CD4-positive, alpha-beta memory T cell (primary cell): ENCODE data around the gene JDP2. TPM values are rescaled to one million over a fixed set of nuclear protein-coding genes. Genes with fewer than 3 reads are reported as not detected.

Source experiments
- CTCF ChIA-PET: fragments of 350-600 bp; sonication (Branson Sonifier 250); formaldehyde crosslinking; loops from one replicate; lab custom pipeline; 2021; ENCODE audit warnings: inconsistent platforms; ENCODE audit not compliant: partially characterized antibody; lab: Charles Lee
- POLR2A ChIA-PET: fragments of 350-600 bp; sonication (Branson Sonifier 250); formaldehyde crosslinking; loops from one replicate; lab custom pipeline; 2021; ENCODE audit not compliant: partially characterized antibody; lab: Charles Lee
- DNase-seq, 5 donors: peaks; one replicate each; pipeline versions ENCODE4 v3.0.0 to v3.0.0-alpha.2; 2020 to 2022; ENCODE audit warnings: mixed read lengths in 1 of 5
- H3K27ac ChIP-seq: one replicate; pipeline ENCODE4 v1.7.0; 2013; ENCODE audit warnings: low read depth, low read length
- H3K27me3 ChIP-seq: 2 replicates; pipeline ENCODE4 v1.7.0; 2013; ENCODE audit warnings: mild to moderate bottlenecking, low read length, moderate library complexity; ENCODE audit not compliant: insufficient read depth
- H3K36me3 ChIP-seq: 2 replicates; pipeline ENCODE4 v1.7.0; 2013; ENCODE audit warnings: mild to moderate bottlenecking, low read length, moderate library complexity; ENCODE audit not compliant: insufficient read depth
- H3K4me1 ChIP-seq: 2 replicates; pipeline ENCODE4 v1.7.0; 2013; ENCODE audit warnings: mild to moderate bottlenecking, low read length, moderate library complexity; ENCODE audit not compliant: insufficient read depth
- H3K4me3 ChIP-seq, 2 donors: one replicate each; pipeline ENCODE4 v1.7.0; 2013; ENCODE audit warnings: low read length in 2 of 2, mild to moderate bottlenecking in 1 of 2
- H3K9me3 ChIP-seq, 2 donors: one replicate each; pipeline ENCODE4 v1.7.0; 2013; ENCODE audit warnings: low read length in 2 of 2, control low read depth in 1 of 2; ENCODE audit not compliant: control insufficient read depth in 1 of 2
- H3K27ac Mint-ChIP-seq, 7 donors: one replicate each; pipeline ENCODE4 v1.8.0; 2020 to 2021; ENCODE audit warnings: mixed read lengths in 7 of 7, mild to moderate bottlenecking in 6 of 7, inconsistent platforms in 3 of 7, moderate library complexity in 3 of 7
- H3K27me3 Mint-ChIP-seq, 2 donors: one replicate each; pipeline ENCODE4 v1.8.0; 2020 to 2021; ENCODE audit warnings: mixed read lengths in 2 of 2
- H3K36me3 Mint-ChIP-seq, 2 donors: one replicate each; pipeline ENCODE4 v1.8.0; 2020 to 2021; ENCODE audit warnings: mixed read lengths in 2 of 2, inconsistent platforms in 1 of 2, mild to moderate bottlenecking in 1 of 2
- H3K4me1 Mint-ChIP-seq, 4 donors: one replicate each; pipeline ENCODE4 v1.8.0; 2020 to 2021; ENCODE audit warnings: mixed read lengths in 4 of 4, mild to moderate bottlenecking in 1 of 4
- H3K4me3 Mint-ChIP-seq, 8 donors: one replicate each; pipeline ENCODE4 v1.8.0; 2020 to 2021; ENCODE audit warnings: mixed read lengths in 8 of 8, mild to moderate bottlenecking in 7 of 8, moderate library complexity in 6 of 8, inconsistent platforms in 3 of 8
- H3K9me3 Mint-ChIP-seq, 8 donors: one replicate each; pipeline ENCODE4 v1.8.0; 2020 to 2021; ENCODE audit warnings: mixed read lengths in 8 of 8, mild to moderate bottlenecking in 5 of 8, inconsistent platforms in 3 of 8, moderate library complexity in 1 of 8
- intact Hi-C: fragments of 100-400 bp; cut with micrococcal nuclease; formaldehyde crosslinking; loops from one replicate; pipeline ENCODE4 v1.15.1; 2023
- polyA plus RNA-seq, 2 donors: library from polyadenylated mRNA; unstranded; fragments of 300-500 nt; fragmentation: Illumina TruSeq; gene quantifications; one replicate each; pipeline ENCODE4 v1.2.3, GENCODE V29; 2021
- total RNA-seq, 2 experiments: library from RNA; stranded (reverse); gene quantifications; one replicate each; pipeline ENCODE4 v1.2.3, GENCODE V29; 2021

JDP2 gene
- total and polyA plus RNA-seq, 4 experiments from 2014 or later: 0.20 to 0.79 (median 0.78) TPM; not detected in 1

DNA sequence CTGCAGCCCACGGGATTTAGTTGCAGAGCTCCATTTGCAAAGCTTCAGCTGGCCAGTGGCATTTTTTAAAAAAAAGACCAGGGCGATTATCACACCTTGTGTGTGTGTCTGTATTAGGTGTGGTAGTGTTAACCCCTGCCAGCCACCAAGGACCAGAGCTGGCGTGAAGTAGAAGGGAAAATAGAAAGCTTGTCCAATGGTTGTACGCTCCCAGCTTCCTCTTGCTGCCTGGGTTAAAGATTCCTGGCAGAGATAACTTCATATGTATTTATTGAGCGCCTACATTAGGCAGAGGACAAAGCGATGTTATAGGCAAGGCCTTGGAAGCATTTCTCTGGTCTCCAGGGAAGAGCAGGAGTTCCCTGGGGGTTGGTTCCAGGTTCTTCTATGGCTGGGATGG, 3.2 kb downstream of the JDP2 start:
- CTCF ChIA-PET: no interaction called here

DNA sequence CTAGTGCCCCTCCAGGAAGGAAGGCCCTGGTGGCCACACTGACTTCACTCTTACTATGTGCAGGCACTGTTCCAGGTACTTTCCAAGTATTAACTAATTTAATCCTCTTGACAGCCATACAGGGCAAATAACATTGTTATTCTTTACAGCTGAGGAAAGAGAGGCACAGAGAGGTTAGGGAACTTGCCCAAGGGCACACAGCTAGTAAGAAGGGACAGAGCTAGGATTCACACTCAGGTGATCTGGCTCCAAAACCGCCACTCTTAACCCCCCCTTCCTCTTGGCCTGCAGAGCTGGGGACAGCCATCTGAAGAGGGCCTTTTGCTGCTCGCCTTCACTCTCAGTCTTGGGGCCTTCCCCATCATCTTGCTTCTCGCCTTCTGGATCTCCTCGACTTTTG, 4.0 kb downstream of the JDP2 start:
- POLR2A ChIA-PET: no interaction called here
- Mint-ChIP-seq H3K4me3 (no peak overlapping the region), H3K27me3 (peaks cover 7 to 9% of the 10 kb centered on the region in 2 donors), H3K36me3 (no peaks in the 10 kb centered on the region), H3K9me3 (no peaks in the 10 kb centered on the region), H3K27ac (no peak overlapping the region), H3K4me1 (peaks cover 2 to 21% (median 8%) of the 10 kb centered on the region in 4 donors)
- H3K9me3 ChIP-seq: no peaks in the 10 kb centered on the region
- no peaks in the 10 kb centered on the region for H3K36me3 ChIP-seq
- no peak overlapping the region for H3K4me3 ChIP-seq
- DNase-seq: no peak
- no peak overlapping the region for H3K27ac ChIP-seq
- peaks cover 10% of the 10 kb centered on the region for H3K4me1 ChIP-seq
- no peaks in the 10 kb centered on the region for H3K27me3 ChIP-seq
- intact Hi-C loops: no loop called here
- CTCF ChIA-PET: no interaction called here

More for the DNA sequence above, 3.2 kb downstream of the JDP2 start:
- Mint-ChIP-seq H3K9me3 (no peaks in the 10 kb centered on the region), H3K36me3 (no peaks in the 10 kb centered on the region), H3K27me3 (peaks cover 14 to 16% of the 10 kb centered on the region in 2 donors), H3K27ac (no peak overlapping the region), H3K4me3 (no peak overlapping the region), H3K4me1 (peaks cover 3 to 24% (median 8%) of the 10 kb centered on the region in 4 donors)
- Histone ChIP-seq H3K9me3 (no peaks in the 10 kb centered on the region), H3K27me3 (no peaks in the 10 kb centered on the region), H3K4me1 (peaks cover 10% of the 10 kb centered on the region), H3K27ac (no peak overlapping the region), H3K36me3 (no peaks in the 10 kb centered on the region), H3K4me3 (no peak overlapping the region)
- POLR2A ChIA-PET: no interaction called here
- DNase-seq: no peak
- intact Hi-C loops: no loop called here

DNA sequence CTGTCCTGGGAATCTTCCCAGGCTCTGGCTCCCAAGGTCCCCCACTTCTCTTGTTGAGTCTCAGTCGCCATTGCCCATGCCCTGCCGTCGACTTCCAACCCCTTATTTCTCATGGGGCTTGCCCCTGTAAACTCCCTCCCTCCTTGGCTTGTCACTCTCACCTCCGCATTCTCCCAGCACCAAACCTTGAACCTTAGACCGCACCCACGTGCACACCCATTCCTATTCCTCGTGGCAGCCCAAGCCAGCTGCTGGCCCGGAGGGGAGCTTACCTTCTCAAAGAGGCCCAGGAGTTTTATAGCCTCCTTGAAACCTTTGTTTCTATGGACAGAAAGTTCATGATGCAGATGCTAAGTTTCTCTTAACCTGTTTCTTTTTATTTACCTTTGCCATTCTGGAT, 4.6 kb downstream of the JDP2 start:
- POLR2A ChIA-PET: no interaction called here
- H3K4me1 Mint-ChIP-seq: peaks cover 2 to 19% (median 8%) of the 10 kb centered on the region in 4 donors
- intact Hi-C loops: no loop called here
- no peaks in the 10 kb centered on the region for H3K27me3 ChIP-seq
- no peaks in the 10 kb centered on the region for H3K9me3 ChIP-seq
- no peak overlapping the region for H3K27ac ChIP-seq
- no peaks in the 10 kb centered on the region for H3K36me3 Mint-ChIP-seq
- CTCF ChIA-PET: no interaction called here
- peaks cover 5 to 9% of the 10 kb centered on the region in 2 donors for H3K27me3 Mint-ChIP-seq
- DNase-seq: no peak
- H3K27ac Mint-ChIP-seq: no peak overlapping the region
- H3K4me3 ChIP-seq: no peak overlapping the region
- H3K4me1 ChIP-seq: peaks cover 5% of the 10 kb centered on the region
- no peaks in the 10 kb centered on the region for H3K9me3 Mint-ChIP-seq
- H3K4me3 Mint-ChIP-seq: no peak overlapping the region
- H3K36me3 ChIP-seq: no peaks in the 10 kb centered on the region

GRCh38 chr14:75433631-75434071, 5.8 kb downstream of the JDP2 start:
- H3K27me3 Mint-ChIP-seq: peaks cover 5 to 9% of the 10 kb centered on the region in 2 donors
- CTCF ChIA-PET: interaction anchor here (0.6 kb wide), 1 partner anchor 27 kb away, joined by 3 read pairs; no protein-coding TSS in a partner anchor

GRCh38 chr14:75434138-75434889, 6.5 kb downstream of the JDP2 start:
- H3K27ac Mint-ChIP-seq: peak overlapping the region in 1 of 7 donors; percentile 1
- Histone ChIP-seq H3K9me3 (no peaks in the 10 kb centered on the region), H3K4me3 (no peak overlapping the region), H3K36me3 (no peaks in the 10 kb centered on the region), H3K27me3 (no peaks in the 10 kb centered on the region), H3K27ac (no peak overlapping the region), H3K4me1 (no peaks in the 10 kb centered on the region)
- intact Hi-C loops: no loop called here
- no peak for DNase-seq
- H3K36me3 Mint-ChIP-seq: no peaks in the 10 kb centered on the region
- ChIA-PET CTCF (no interaction called here), POLR2A (no interaction called here)
- no peak overlapping the region for H3K4me3 Mint-ChIP-seq
- peaks cover 2 to 19% (median 6%) of the 10 kb centered on the region in 4 donors for H3K4me1 Mint-ChIP-seq
- no peaks in the 10 kb centered on the region for H3K9me3 Mint-ChIP-seq
- H3K27me3 Mint-ChIP-seq: peaks cover 5 to 9% of the 10 kb centered on the region in 2 donors

More at GRCh38 chr14:75433631-75434071, 5.8 kb downstream of the JDP2 start:
- Mint-ChIP-seq H3K4me3 (no peak overlapping the region), H3K9me3 (no peaks in the 10 kb centered on the region), H3K36me3 (no peaks in the 10 kb centered on the region), H3K4me1 (peaks cover 2 to 19% (median 8%) of the 10 kb centered on the region in 4 donors), H3K27ac (no peak overlapping the region)
- POLR2A ChIA-PET: no interaction called here
- no peak overlapping the region for H3K4me3 ChIP-seq
- intact Hi-C loops: no loop called here
- DNase-seq: no peak
- H3K27me3 ChIP-seq: no peaks in the 10 kb centered on the region
- peaks cover 2% of the 10 kb centered on the region for H3K4me1 ChIP-seq
- H3K27ac ChIP-seq: no peak overlapping the region
- no peaks in the 10 kb centered on the region for H3K36me3 ChIP-seq
- H3K9me3 ChIP-seq: no peaks in the 10 kb centered on the region

GRCh38 chr14:75434890-75435248, 7.0 kb downstream of the JDP2 start:
- Histone ChIP-seq H3K9me3 (no peaks in the 10 kb centered on the region), H3K4me3 (no peak overlapping the region), H3K36me3 (no peaks in the 10 kb centered on the region), H3K27ac (no peak overlapping the region), H3K27me3 (no peaks in the 10 kb centered on the region), H3K4me1 (no peaks in the 10 kb centered on the region)
- Mint-ChIP-seq H3K36me3 (no peaks in the 10 kb centered on the region), H3K9me3 (no peaks in the 10 kb centered on the region), H3K4me1 (peaks cover 2 to 15% (median 6%) of the 10 kb centered on the region in 4 donors), H3K27ac (no peak overlapping the region), H3K4me3 (no peak overlapping the region), H3K27me3 (peaks cover 5 to 9% of the 10 kb centered on the region in 2 donors)
- no peak for DNase-seq
- intact Hi-C loops: no loop called here
- ChIA-PET CTCF (no interaction called here), POLR2A (no interaction called here)

DNA sequence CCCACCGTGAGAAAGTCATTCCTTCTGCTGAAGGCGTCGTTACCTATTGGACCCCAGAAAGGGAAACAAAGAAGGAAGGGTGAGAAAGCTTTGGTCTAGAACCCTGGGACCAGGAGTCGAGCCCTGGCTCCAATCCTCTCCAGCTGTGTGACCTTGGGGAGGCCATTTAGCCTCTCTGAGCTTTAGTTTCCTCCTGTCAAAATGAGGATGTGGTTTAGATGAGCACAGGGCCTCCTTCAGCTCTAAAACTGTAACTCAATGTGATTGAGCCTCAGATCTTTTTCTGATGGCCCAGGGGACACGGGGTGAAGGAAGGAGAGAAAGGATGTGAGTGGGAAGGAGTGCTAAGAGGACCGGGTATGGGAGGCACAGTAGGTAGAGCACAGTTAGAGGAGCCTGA, 7.7 kb downstream of the JDP2 start:
- Histone ChIP-seq H3K36me3 (no peaks in the 10 kb centered on the region), H3K4me1 (no peaks in the 10 kb centered on the region), H3K4me3 (no peak overlapping the region), H3K27me3 (no peaks in the 10 kb centered on the region), H3K27ac (no peak overlapping the region), H3K9me3 (no peaks in the 10 kb centered on the region)
- H3K4me3 Mint-ChIP-seq: peak overlapping the region in 1 of 8 donors; percentile 36
- POLR2A ChIA-PET: no interaction called here
- DNase-seq: no peak
- H3K9me3 Mint-ChIP-seq: no peaks in the 10 kb centered on the region
- H3K27ac Mint-ChIP-seq: peak overlapping the region in 1 of 7 donors; percentile 1
- intact Hi-C loops: no loop called here
- peaks cover 5% of the 10 kb centered on the region in 2 donors for H3K27me3 Mint-ChIP-seq
- CTCF ChIA-PET: no interaction called here
- no peaks in the 10 kb centered on the region for H3K36me3 Mint-ChIP-seq
- peaks cover 2 to 11% (median 6%) of the 10 kb centered on the region in 4 donors for H3K4me1 Mint-ChIP-seq
